ENCODE results near the gene CATSPERZ. TPM values are rescaled to one million over a fixed set of nuclear protein-coding genes. Genes with fewer than 3 reads are reported as not detected.

CATSPERZ gene
- total and polyA plus RNA-seq, 2 experiments from 2014 or later: not detected

DNA sequence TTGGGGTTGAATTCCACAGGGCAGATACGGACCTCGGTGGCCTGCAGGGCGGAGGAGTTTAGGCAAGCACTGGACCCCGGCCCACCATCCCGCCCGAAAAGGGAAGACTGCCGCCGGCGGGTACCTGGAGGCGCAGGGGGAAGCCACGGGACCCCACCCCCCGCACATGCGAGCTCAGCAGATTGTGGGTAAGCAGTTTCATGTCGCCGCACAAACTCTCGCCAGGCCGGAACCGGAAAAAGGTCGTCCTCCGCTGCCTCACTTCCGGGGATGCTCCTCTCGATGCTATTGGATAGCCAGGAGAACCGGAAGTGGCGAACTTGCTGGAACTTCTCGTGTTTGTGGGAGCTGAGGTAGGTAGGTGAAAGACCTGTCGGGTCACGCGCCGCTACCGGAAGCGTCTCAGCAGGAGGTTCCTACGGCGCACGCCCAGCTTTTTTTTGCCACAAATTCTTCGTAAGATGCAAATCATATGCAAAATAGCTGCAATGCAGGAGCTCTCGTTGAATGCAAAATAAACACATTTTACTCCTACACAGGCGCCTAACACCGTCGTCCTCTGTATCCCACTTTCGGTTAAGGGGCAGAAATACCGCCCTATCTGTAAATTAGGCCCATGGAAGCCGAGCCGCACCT, 17.3 kb downstream of the CATSPERZ start, which contains the start of gene TRMT112:
TSS of gene TRMT112 (minus strand) at position 235 of the 636 bp plus-strand sequence. CDS start at position 202, 33 bp downstream.
- Histone ChIP-seq H3K9me2 (ENCODE audit: insufficient read depth) (no peaks in the 10 kb centered on the region), H3K9me3 (ENCODE audit: low read depth) (no peaks in the 10 kb centered on the region), H3K4me2 (ENCODE audit: unreplicated experiment) (peak within 1 kb of the TSS; percentile 95), H3K4me3 (peak within 1 kb of the TSS; percentile 88), H3K4me1 (ENCODE audit: insufficient read depth) (peaks cover 23% of the 10 kb centered on the region), H3F3A (ENCODE audit: insufficient read depth) (peaks cover 10% of the 10 kb centered on the region), H3K79me2 (ENCODE audit: insufficient read depth) (peaks cover 58% of the 10 kb centered on the region), H3K36me3 (ENCODE audit: low read depth) (0 out of 2 replicates have a peak, but pooled peaks cover 4% of the 10 kb centered on the region), H2AFZ (peak within 1 kb of the TSS; percentile 85), H3K27ac (peak within 1 kb of the TSS; percentile 97), H3K9ac (peak within 1 kb of the TSS; percentile 94), H4K20me1 (ENCODE audit: insufficient read depth) (no peaks in the 10 kb centered on the region), H3K27me3 (replicated peaks; ENCODE audit: insufficient read depth) (no peaks in the 10 kb centered on the region)
- in situ Hi-C loops (cut with MboI): no loop called here
- WGBS, 2 experiments (ENCODE audit: low coverage in 1 of 2, low lambda C conversion rate in 2 of 2, missing lambda C conversion rate in 2 of 2): 1% methylated on average over 42 to 43 of the region's 43 CpGs
- TF ChIP-seq EZH2phosphoT487 (IDR thresholded peaks at IDR 0.05; ENCODE audit: insufficient read depth, low read depth) (no peak), EZH2 (IDR thresholded peaks at IDR 0.05; ENCODE audit: insufficient read depth, poor library complexity, severe bottlenecking) (no peak)
- peak; percentile 98 for DNase-seq

DNA sequence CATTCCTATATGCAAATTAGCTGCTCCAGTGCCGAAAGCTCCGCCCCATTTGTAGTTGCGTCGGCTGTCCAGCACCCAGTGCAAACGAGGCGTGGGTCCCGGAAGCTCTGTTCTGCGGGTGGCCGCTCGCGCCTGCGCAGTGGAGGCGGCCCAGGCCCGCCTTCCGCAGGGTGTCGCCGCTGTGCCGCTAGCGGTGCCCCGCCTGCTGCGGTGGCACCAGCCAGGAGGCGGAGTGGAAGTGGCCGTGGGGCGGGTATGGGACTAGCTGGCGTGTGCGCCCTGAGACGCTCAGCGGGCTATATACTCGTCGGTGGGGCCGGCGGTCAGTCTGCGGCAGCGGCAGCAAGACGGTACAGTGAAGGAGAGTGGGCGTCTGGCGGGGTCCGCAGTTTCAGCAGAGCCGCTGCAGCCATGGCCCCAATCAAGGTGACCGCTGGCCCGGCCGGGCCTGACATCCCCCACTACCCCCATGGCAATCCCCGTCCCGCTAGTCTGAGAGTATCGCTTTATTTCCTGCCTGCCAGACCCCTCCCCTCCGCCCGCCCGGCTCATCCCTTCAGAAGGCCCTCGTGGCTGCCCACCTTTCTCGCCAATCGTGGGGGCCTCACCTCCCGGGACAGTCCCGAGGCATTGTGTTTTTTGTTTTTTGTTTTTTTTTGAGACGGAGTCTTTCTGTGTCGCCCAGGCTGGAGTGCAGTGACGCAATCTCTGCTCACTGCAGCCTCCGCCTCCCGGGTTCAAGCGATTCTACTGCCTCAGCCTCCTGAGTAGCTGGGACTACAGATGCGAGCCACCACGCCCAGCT, 18.0 kb downstream of the CATSPERZ start, which contains the start of gene PRDX5:
TSS of gene PRDX5 (plus strand) at position 161 of the 805 bp plus-strand sequence. CDS start at position 256, 95 bp downstream.
- no peaks in the 10 kb centered on the region for H4K20me1 ChIP-seq (ENCODE audit: insufficient read depth)
- peak within 1 kb of the TSS; percentile 88 for H3K4me3 ChIP-seq
- no peaks in the 10 kb centered on the region for H3K9me3 ChIP-seq (ENCODE audit: low read depth)
- H3K27me3 ChIP-seq (replicated peaks; ENCODE audit: insufficient read depth): no peaks in the 10 kb centered on the region
- 1% methylated on average over 51 to 58 of the region's 61 CpGs for WGBS, 2 experiments (ENCODE audit: low coverage in 1 of 2, low lambda C conversion rate in 2 of 2, missing lambda C conversion rate in 2 of 2)
- TF ChIP-seq EZH2 (IDR thresholded peaks at IDR 0.05; ENCODE audit: insufficient read depth, poor library complexity, severe bottlenecking) (no peak), EZH2phosphoT487 (IDR thresholded peaks at IDR 0.05; ENCODE audit: insufficient read depth, low read depth) (no peak)
- H2AFZ ChIP-seq: peak within 1 kb of the TSS; percentile 85
- H3F3A ChIP-seq (ENCODE audit: insufficient read depth): peaks cover 3% of the 10 kb centered on the region
- no peaks in the 10 kb centered on the region for H3K9me2 ChIP-seq (ENCODE audit: insufficient read depth)
- H3K4me1 ChIP-seq (ENCODE audit: insufficient read depth): peaks cover 22% of the 10 kb centered on the region
- H3K9ac ChIP-seq: peak within 1 kb of the TSS; percentile 94
- peaks cover 52% of the 10 kb centered on the region for H3K79me2 ChIP-seq (ENCODE audit: insufficient read depth)
- DNase-seq: peak; percentile 99
- peak within 1 kb of the TSS; percentile 95 for H3K4me2 ChIP-seq (ENCODE audit: unreplicated experiment)
- 0 out of 2 replicates have a peak, but pooled peaks cover 4% of the 10 kb centered on the region for H3K36me3 ChIP-seq (ENCODE audit: low read depth)
- peak within 1 kb of the TSS; percentile 97 for H3K27ac ChIP-seq
- in situ Hi-C loops (cut with MboI): no loop called here

DNA sequence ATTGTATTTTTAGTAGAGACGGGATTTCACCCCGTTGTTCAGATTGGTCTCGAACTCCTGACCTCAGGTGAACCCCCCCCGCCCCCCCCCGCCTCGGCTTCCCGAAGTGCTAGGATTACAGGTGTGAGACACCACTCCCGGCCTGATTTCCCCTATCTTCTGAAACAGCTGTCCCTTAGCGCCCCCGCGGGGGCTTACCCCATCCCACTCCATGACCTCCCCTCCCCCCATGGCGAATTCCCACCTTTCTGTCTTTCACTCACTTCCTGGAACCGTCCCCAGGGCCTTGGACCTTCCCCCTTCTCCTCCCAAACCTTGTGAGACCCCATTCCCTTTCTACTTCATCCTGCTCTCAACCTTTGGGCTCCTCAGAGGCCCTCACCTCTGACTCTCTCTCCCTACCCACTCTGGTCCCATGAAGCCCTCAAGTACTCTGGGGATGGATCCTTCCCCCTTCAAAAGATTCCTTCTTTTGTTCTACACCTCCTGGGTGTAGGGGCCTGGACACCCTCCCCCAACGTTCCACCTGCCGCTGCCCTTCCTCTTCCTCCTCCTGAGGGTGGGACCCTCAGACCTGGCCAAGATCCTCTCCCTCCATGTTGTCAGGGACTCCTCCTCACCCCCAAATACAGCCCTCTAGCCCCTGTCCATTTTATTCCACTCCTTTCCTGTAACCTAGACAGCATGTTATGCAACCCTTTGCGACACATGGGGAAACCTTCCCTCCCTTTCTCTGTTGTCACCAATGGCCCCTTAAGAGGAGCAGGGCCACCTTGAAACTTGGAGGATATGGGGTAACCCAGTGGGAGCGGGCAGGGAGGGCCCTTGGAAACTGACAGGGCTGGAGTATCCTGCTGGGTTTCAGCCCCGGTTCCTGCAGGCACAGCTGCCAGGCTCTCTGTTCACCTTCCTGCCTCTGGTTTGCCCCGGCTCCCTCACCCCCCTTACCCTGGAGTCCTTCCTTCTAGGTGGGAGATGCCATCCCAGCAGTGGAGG, 18.9 kb downstream of the CATSPERZ start:
- H3K27ac ChIP-seq: peak overlapping the region; percentile 97
- peaks cover 52% of the 10 kb centered on the region for H3K79me2 ChIP-seq (ENCODE audit: insufficient read depth)
- H3K9ac ChIP-seq: peak overlapping the region; percentile 94

More for the DNA sequence above, 18.9 kb downstream of the CATSPERZ start:
- no peak for TF ChIP-seq EZH2phosphoT487 (IDR thresholded peaks at IDR 0.05; ENCODE audit: insufficient read depth, low read depth)
- no peak for TF ChIP-seq EZH2 (IDR thresholded peaks at IDR 0.05; ENCODE audit: insufficient read depth, poor library complexity, severe bottlenecking)
- in situ Hi-C loops (cut with MboI): no loop called here
- H3K4me2 ChIP-seq (ENCODE audit: unreplicated experiment): peak overlapping the region; percentile 78
- H3F3A ChIP-seq (ENCODE audit: insufficient read depth): no peaks in the 10 kb centered on the region
- no peaks in the 10 kb centered on the region for H3K9me2 ChIP-seq (ENCODE audit: insufficient read depth)
- no peaks in the 10 kb centered on the region for H3K27me3 ChIP-seq (replicated peaks; ENCODE audit: insufficient read depth)
- 33 to 43% methylated on average over 14 to 19 of the region's 19 CpGs for WGBS, 2 experiments (ENCODE audit: low coverage in 1 of 2, low lambda C conversion rate in 2 of 2, missing lambda C conversion rate in 2 of 2)
- H3K9me3 ChIP-seq (ENCODE audit: low read depth): no peaks in the 10 kb centered on the region
- H3K4me3 ChIP-seq: peak overlapping the region; percentile 88
- 0 out of 2 replicates have a peak, but pooled peaks cover 4% of the 10 kb centered on the region for H3K36me3 ChIP-seq (ENCODE audit: low read depth)
- H3K4me1 ChIP-seq (ENCODE audit: insufficient read depth): peaks cover 19% of the 10 kb centered on the region
- DNase-seq: peak; percentile 42
- H4K20me1 ChIP-seq (ENCODE audit: insufficient read depth): no peaks in the 10 kb centered on the region
- peak overlapping the region; percentile 85 for H2AFZ ChIP-seq
